Natural killer cell (primary cell): Measurements from ENCODE around the gene MAP1LC3C. TPM values are rescaled to one million over a fixed set of nuclear protein-coding genes. Genes with fewer than 3 reads are reported as not detected.

Experiments used
- ATAC-seq, 3 donors: fragments of 150-1000 bp in 2 of 3; fragments of 200-7000 bp in 1 of 3; cut with Tn5 transposase; 1 replicate in 1 of 3; 2 replicates in 2 of 3; pipeline ENCODE4 v1.10.0; 2021; ENCODE audit warnings: mild to moderate bottlenecking in 2 of 3, moderate library complexity in 2 of 3
- DNase-seq, 2 donors: peaks; one replicate each; pipeline versions ENCODE4 v3.0.0 to v3.0.0-alpha.2; 2013 to 2021; ENCODE audit warnings: mixed read lengths in 1 of 2
- H3K27ac ChIP-seq: one replicate; pipeline ENCODE4 v1.5.1; 2013; ENCODE audit warnings: mild to moderate bottlenecking, low read length
- H3K27me3 ChIP-seq: one replicate; pipeline ENCODE4 v1.6.1; 2013; ENCODE audit warnings: low read length; ENCODE audit not compliant: control insufficient read depth, insufficient read depth
- H3K36me3 ChIP-seq: one replicate; pipeline ENCODE4 v1.6.1; 2013; ENCODE audit warnings: low read length; ENCODE audit not compliant: control insufficient read depth, insufficient read depth
- H3K4me1 ChIP-seq: one replicate; pipeline ENCODE4 v1.6.1; 2013; ENCODE audit warnings: low read length; ENCODE audit not compliant: control insufficient read depth, insufficient read depth
- H3K4me3 ChIP-seq: one replicate; pipeline ENCODE4 v1.5.1; 2013; ENCODE audit warnings: low read length
- H3K9me3 ChIP-seq: one replicate; pipeline ENCODE4 v1.6.1; 2013; ENCODE audit warnings: low read length; ENCODE audit not compliant: control insufficient read depth, insufficient read depth
- H3K27ac Mint-ChIP-seq, 2 donors: one replicate each; pipeline ENCODE4 v1.8.0; 2022; ENCODE audit warnings: mild to moderate bottlenecking in 2 of 2, mixed read lengths in 2 of 2, moderate library complexity in 1 of 2
- H3K27me3 Mint-ChIP-seq, 2 donors: one replicate each; pipeline ENCODE4 v1.8.0; 2022; ENCODE audit warnings: low read depth in 2 of 2, mixed read lengths in 2 of 2
- H3K36me3 Mint-ChIP-seq: one replicate; pipeline ENCODE4 v1.8.0; 2022; ENCODE audit warnings: mixed read lengths
- H3K4me1 Mint-ChIP-seq, 2 donors: one replicate each; pipeline ENCODE4 v1.8.0; 2022; ENCODE audit warnings: mixed read lengths in 2 of 2
- H3K4me3 Mint-ChIP-seq: one replicate; pipeline ENCODE4 v1.8.0; 2022; ENCODE audit warnings: mild to moderate bottlenecking, moderate library complexity, mixed read lengths
- H3K9me3 Mint-ChIP-seq, 2 donors: one replicate each; pipeline ENCODE4 v1.8.0; 2022; ENCODE audit warnings: mixed read lengths in 2 of 2
- CTCF ChIP-seq: fragments of 200-600 bp; IDR thresholded peaks from one replicate; pipeline ENCODE4 v1.8.0; 2022; ENCODE audit warnings: antibody characterized with exemption
- WGBS: methylation state at CpG from one replicate; pipeline ENCODE4 v1.1.7; 2013; ENCODE audit warnings: missing lambda C conversion rate; ENCODE audit not compliant: insufficient coverage; 5-methylcytosine and 5-hydroxymethylcytosine counted together
- intact Hi-C: fragments of 100-400 bp; cut with micrococcal nuclease; formaldehyde crosslinking; loops from one replicate; pipeline ENCODE4 v1.14.2; 2022
- total RNA-seq, 4 donors: library from RNA; stranded (reverse); fragments of 120-200 nt in 1 of 4; gene quantifications; one replicate each; pipeline versions ENCODE4 v1.2.3 to v1.2.4, GENCODE V29; 2013 to 2022

MAP1LC3C gene
- total RNA-seq, 3 donors from 2014 or later (not counting 1 experiment from before 2014, with no cell fraction given), result not detected

- intact Hi-C loops, result no loop called here
- ATAC-seq, result no peak
- 92% methylated on average over 33 of the region's 33 CpGs for WGBS
These were observed 41.0 kb downstream of the MAP1LC3C start, which contains the start of gene BECN2 for GRCh38 chr1:241957692-241958494. Gene BECN2 (plus strand): TSS chr1:241957767. CDS start chr1:241957767, 0 bp downstream.

GRCh38 chr1:241950390-241950789, 48.5 kb downstream of the MAP1LC3C start:
- no peak for ATAC-seq
- no peak overlapping the region for H3K4me3 Mint-ChIP-seq
- H3K9me3 ChIP-seq, result no peaks in the 10 kb centered on the region
- H3K36me3 Mint-ChIP-seq, result no peaks in the 10 kb centered on the region
- H3K9me3 Mint-ChIP-seq, result no peaks in the 10 kb centered on the region
- H3K27ac Mint-ChIP-seq, result no peak overlapping the region
- H3K4me3 ChIP-seq, result no peak overlapping the region
- H3K4me1 ChIP-seq, result no peaks in the 10 kb centered on the region
- intact Hi-C loops, result no loop called here
- WGBS, result 84% methylated on average over 4 of the region's 5 CpGs
- no peaks in the 10 kb centered on the region for H3K4me1 Mint-ChIP-seq
- TF ChIP-seq CTCF, result no peak
- H3K36me3 ChIP-seq, result no peaks in the 10 kb centered on the region
- no peak overlapping the region for H3K27ac ChIP-seq
- peaks cover 0 to 4% of the 10 kb centered on the region in 2 donors for H3K27me3 Mint-ChIP-seq
- no peak for DNase-seq
- H3K27me3 ChIP-seq, result no peaks in the 10 kb centered on the region

More at GRCh38 chr1:241957692-241958494, 41.0 kb downstream of the MAP1LC3C start, which contains the start of gene BECN2:
- peaks cover 0 to 3% of the 10 kb centered on the region in 2 donors for H3K27me3 Mint-ChIP-seq
- Histone ChIP-seq H3K27me3 (no peaks in the 10 kb centered on the region), H3K9me3 (no peaks in the 10 kb centered on the region), H3K4me3 (no peak within 1 kb of the TSS), H3K4me1 (no peaks in the 10 kb centered on the region), H3K36me3 (no peaks in the 10 kb centered on the region), H3K27ac (no peak within 1 kb of the TSS)
- H3K9me3 Mint-ChIP-seq, result no peaks in the 10 kb centered on the region
- H3K27ac Mint-ChIP-seq, result no peak within 1 kb of the TSS
- H3K36me3 Mint-ChIP-seq, result no peaks in the 10 kb centered on the region
- no peaks in the 10 kb centered on the region for H3K4me1 Mint-ChIP-seq
- DNase-seq, result no peak
- no peak within 1 kb of the TSS for H3K4me3 Mint-ChIP-seq
- no peak for TF ChIP-seq CTCF

GRCh38 chr1:241947354-241947753, 51.5 kb downstream of the MAP1LC3C start:
- H3K9me3 ChIP-seq, result no peaks in the 10 kb centered on the region
- no peak for DNase-seq
- no peak overlapping the region for H3K27ac ChIP-seq
- Mint-ChIP-seq H3K36me3 (no peaks in the 10 kb centered on the region), H3K4me1 (no peaks in the 10 kb centered on the region), H3K9me3 (no peaks in the 10 kb centered on the region), H3K27ac (no peak overlapping the region), H3K4me3 (no peak overlapping the region), H3K27me3 (peaks cover 0 to 4% of the 10 kb centered on the region in 2 donors)
- ATAC-seq, result no peak
- 79% methylated on average over 6 of the region's 6 CpGs for WGBS
- no peak overlapping the region for H3K4me3 ChIP-seq
- H3K36me3 ChIP-seq, result no peaks in the 10 kb centered on the region
- intact Hi-C loops, result no loop called here
- H3K27me3 ChIP-seq, result no peaks in the 10 kb centered on the region
- no peak for TF ChIP-seq CTCF
- H3K4me1 ChIP-seq, result no peaks in the 10 kb centered on the region

Other genes with a start within 250 kb of the MAP1LC3C start
- 1 to 10 TPM; 1.6 to 2.7 (median 1.7) TPM for gene EXO1, start 150.9 kb downstream of the MAP1LC3C start, total RNA-seq
- not detected for gene BECN2, start 41.3 kb downstream of the MAP1LC3C start, total RNA-seq